Transverse colon (tissue), 4 donors: ENCODE data around the gene ZACN.

Experiments
- EP300 ChIP-seq: sonication (generic); formaldehyde crosslinking; IDR thresholded peaks from one replicate; pipeline ENCODE4 v1.6.1; 2017; ENCODE audit warnings: antibody characterized with exemption, low read depth
- POLR2A ChIP-seq: fragments of 450-650 bp; IDR thresholded peaks from one replicate; pipeline ENCODE4 v1.6.1; 2016; ENCODE audit warnings: antibody characterized with exemption, mild to moderate bottlenecking, moderate library complexity
- POLR2AphosphoS5 ChIP-seq, 3 donors: sonication (generic); formaldehyde crosslinking; IDR thresholded peaks; one replicate each; pipeline ENCODE4 v1.6.1; 2016; ENCODE audit warnings: antibody characterized with exemption in 3 of 3
- TF ChIP-seq, protein P1 (sequence below), 5 experiments: fragments of 200-600 bp in 3 of 5; fragments of 450-650 bp in 2 of 5; sonication (generic) in 3 of 5; IDR thresholded peaks; 1 replicate in 2 of 5; 2 replicates in 3 of 5; pipeline ENCODE4 v1.5.1; 2016 to 2017; ENCODE audit warnings: antibody characterized with exemption in 5 of 5, inconsistent platforms in 3 of 5, mild to moderate bottlenecking in 2 of 5, moderate library complexity in 1 of 5

DNA sequence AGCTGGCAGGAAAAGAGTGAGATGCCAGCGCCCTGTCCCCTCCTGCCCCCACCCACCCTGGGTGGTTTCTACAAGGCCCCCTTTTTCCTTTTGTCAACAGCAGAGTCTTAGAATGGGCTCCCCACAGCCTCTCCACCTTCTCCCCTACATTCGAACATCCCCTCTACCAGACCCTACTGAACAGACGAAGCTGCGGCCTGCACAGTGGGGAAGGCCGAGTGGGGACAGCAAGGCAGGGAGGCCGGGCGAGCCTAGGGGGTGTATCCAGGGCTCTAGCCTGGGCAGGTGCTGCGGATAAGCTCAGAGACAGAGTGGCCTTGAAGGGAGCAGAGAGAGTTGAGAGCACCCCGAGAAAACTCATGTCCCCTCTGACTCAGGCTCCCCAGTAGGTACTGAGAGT lies 7.4 kb downstream of the ZACN start:
- TF ChIP-seq, protein P1, sequence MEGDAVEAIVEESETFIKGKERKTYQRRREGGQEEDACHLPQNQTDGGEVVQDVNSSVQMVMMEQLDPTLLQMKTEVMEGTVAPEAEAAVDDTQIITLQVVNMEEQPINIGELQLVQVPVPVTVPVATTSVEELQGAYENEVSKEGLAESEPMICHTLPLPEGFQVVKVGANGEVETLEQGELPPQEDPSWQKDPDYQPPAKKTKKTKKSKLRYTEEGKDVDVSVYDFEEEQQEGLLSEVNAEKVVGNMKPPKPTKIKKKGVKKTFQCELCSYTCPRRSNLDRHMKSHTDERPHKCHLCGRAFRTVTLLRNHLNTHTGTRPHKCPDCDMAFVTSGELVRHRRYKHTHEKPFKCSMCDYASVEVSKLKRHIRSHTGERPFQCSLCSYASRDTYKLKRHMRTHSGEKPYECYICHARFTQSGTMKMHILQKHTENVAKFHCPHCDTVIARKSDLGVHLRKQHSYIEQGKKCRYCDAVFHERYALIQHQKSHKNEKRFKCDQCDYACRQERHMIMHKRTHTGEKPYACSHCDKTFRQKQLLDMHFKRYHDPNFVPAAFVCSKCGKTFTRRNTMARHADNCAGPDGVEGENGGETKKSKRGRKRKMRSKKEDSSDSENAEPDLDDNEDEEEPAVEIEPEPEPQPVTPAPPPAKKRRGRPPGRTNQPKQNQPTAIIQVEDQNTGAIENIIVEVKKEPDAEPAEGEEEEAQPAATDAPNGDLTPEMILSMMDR (IDR thresholded peaks at IDR 0.05): no peak
- TF ChIP-seq POLR2A (no peak), POLR2AphosphoS5 (IDR thresholded peaks at IDR 0.05) (no peak), EP300 (no peak)
